ENCODE results near the gene MDN1. TPM values are rescaled to one million over a fixed set of nuclear protein-coding genes. Genes with fewer than 3 reads are reported as not detected.

Gene MDN1
- total and polyA plus RNA-seq, 8 donors, result 24.6 to 42.2 (median 39.7) TPM

GRCh38 chr6:89716532-89716931 lies 103.1 kb downstream of the MDN1 start:
- DNase-seq (no peak), ATAC-seq (no peak)
- H3K4me3 ChIP-seq, result no peak overlapping the region
- no peaks in the 10 kb centered on the region for H3K27me3 ChIP-seq
- intact Hi-C loops (cut with DNase I), result no loop called here
- no peak for TF ChIP-seq CTCF (IDR thresholded peaks at IDR 0.05)
- no peak overlapping the region for H3K27ac ChIP-seq
- H3K9me3 ChIP-seq, result no peaks in the 10 kb centered on the region
- peaks cover 0 to 91% of the 10 kb centered on the region in 2 donors for H3K36me3 ChIP-seq
- H3K4me1 ChIP-seq, result no peaks in the 10 kb centered on the region

GRCh38 chr6:89711801-89712200 lies 107.8 kb downstream of the MDN1 start:
- no peak for TF ChIP-seq CTCF (IDR thresholded peaks at IDR 0.05)
- ATAC-seq (no peak), DNase-seq (no peak)
- no peaks in the 10 kb centered on the region for H3K9me3 ChIP-seq
- no peak overlapping the region for H3K4me3 ChIP-seq
- H3K4me1 ChIP-seq, result no peaks in the 10 kb centered on the region
- peaks cover 2 to 99% of the 10 kb centered on the region in 2 donors for H3K36me3 ChIP-seq
- intact Hi-C loops (cut with DNase I), result no loop called here
- no peak overlapping the region for H3K27ac ChIP-seq
- no peaks in the 10 kb centered on the region for H3K27me3 ChIP-seq

- Histone ChIP-seq H3K36me3 (peaks cover 2 to 97% of the 10 kb centered on the region in 2 donors), H3K4me3 (no peak overlapping the region), H3K9me3 (no peaks in the 10 kb centered on the region), H3K4me1 (no peaks in the 10 kb centered on the region), H3K27ac (no peak overlapping the region), H3K27me3 (no peaks in the 10 kb centered on the region)
- TF ChIP-seq CTCF (IDR thresholded peaks at IDR 0.05), result no peak
- ATAC-seq, result no peak
- intact Hi-C loops (cut with DNase I), result no loop called here
- no peak for DNase-seq
These were observed 111.3 kb downstream of the MDN1 start for GRCh38 chr6:89708316-89708715.

GRCh38 chr6:89707766-89708165 lies 111.8 kb downstream of the MDN1 start:
- no peak overlapping the region for H3K4me3 ChIP-seq
- peaks cover 2 to 92% of the 10 kb centered on the region in 2 donors for H3K36me3 ChIP-seq
- TF ChIP-seq CTCF (IDR thresholded peaks at IDR 0.05), result no peak
- no peaks in the 10 kb centered on the region for H3K27me3 ChIP-seq
- DNase-seq, result no peak
- no peak for ATAC-seq
- H3K9me3 ChIP-seq, result no peaks in the 10 kb centered on the region
- no peak overlapping the region for H3K27ac ChIP-seq
- H3K4me1 ChIP-seq, result no peaks in the 10 kb centered on the region
- intact Hi-C loops (cut with DNase I), result no loop called here

- ATAC-seq, result no peak
- H3K36me3 ChIP-seq, result peaks cover 2 to 86% of the 10 kb centered on the region in 2 donors
- intact Hi-C loops (cut with DNase I), result no loop called here
These were observed 113.5 kb downstream of the MDN1 start for GRCh38 chr6:89706121-89706520.

More at GRCh38 chr6:89706121-89706520, 113.5 kb downstream of the MDN1 start:
- no peaks in the 10 kb centered on the region for H3K4me1 ChIP-seq
- H3K9me3 ChIP-seq, result no peaks in the 10 kb centered on the region
- TF ChIP-seq CTCF (IDR thresholded peaks at IDR 0.05), result no peak
- H3K4me3 ChIP-seq, result no peak overlapping the region
- no peak for DNase-seq
- no peak overlapping the region for H3K27ac ChIP-seq
- H3K27me3 ChIP-seq, result no peaks in the 10 kb centered on the region
